DOHH2 (cell line): ENCODE data around the gene CPOX.
"Not testable (repeated sequence)": the region's sequence is repeated elsewhere in the genome, so short reads cannot be mapped to it uniquely, and the experiment has no call there.

ENCODE experiments used
- CTCF ChIP-seq: fragments of 200-600 bp; sonication (generic); IDR thresholded peaks from one replicate; pipeline ENCODE4 v1.5.1; 2014; ENCODE audit warnings: antibody characterized with exemption, mild to moderate bottlenecking, low read depth, low read length; ENCODE audit not compliant: poor library complexity, severe bottlenecking
- EZH2phosphoT487 ChIP-seq: fragments of 200-600 bp; sonication (generic); IDR thresholded peaks from 2 replicates; pipeline ENCODE4 v1.6.1; 2017; ENCODE audit warnings: borderline replicate concordance, mild to moderate bottlenecking, antibody characterized with exemption, low read length, moderate library complexity, mixed read lengths

- not testable (repeated sequence) for TF ChIP-seq CTCF, EZH2phosphoT487
Observed at GRCh38 chr3:98642769-98643168, 49.4 kb upstream of the CPOX start.
